ENCODE data around the gene PARD3B.

Gene PARD3B

DNA sequence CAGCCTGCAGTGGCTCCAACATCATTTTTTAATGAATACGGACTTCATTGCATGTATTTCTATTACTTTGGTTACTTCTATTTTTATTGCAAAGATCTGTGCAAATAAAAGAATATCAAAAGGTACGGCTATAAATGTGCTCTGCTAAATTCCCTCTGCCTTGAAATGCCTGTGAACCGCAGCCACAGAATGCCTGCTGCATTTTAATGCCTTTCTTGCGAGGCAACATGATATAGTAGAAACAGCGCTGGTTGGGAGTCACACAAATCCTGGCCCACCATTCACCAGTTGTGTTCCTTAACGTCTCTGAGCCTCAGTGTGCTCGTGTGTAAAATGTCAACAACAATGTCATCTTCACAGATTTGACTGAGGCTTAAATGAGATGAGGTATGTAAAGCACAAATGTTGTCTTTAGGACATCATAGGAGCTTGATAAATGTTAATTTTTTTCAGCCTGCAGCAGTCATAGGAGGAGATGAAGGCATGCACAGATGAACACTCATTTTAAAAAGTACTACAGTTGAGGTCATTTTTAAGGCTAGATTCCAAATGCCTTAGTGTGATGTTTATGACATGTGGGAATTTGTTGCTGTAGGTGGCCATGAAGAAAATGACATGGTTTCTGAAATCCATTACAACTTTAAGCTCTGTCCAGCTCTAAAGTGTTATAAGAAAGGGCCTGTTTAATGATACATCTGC lies 949.4 kb downstream of the PARD3B start:
- DNase-seq: no peak

DNA sequence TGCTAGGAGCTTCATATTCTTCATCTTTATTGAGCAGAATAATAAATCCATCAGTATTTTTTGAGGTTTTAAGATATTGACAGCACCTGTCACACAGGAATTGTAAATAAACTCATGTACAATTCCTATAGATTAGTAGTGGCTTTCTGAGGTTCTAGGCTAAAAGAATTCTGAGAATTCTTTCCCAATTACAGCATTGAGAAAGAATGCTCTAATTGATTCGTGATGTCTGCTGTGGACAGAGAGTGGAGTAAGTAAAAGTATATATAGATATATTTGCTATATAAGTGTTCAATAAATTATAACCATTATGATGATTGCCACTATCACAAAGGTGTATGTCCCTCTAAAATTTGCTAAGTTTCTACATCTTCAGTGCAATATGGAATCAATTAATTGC lies 950.5 kb downstream of the PARD3B start:
- DNase-seq: no peak

DNA sequence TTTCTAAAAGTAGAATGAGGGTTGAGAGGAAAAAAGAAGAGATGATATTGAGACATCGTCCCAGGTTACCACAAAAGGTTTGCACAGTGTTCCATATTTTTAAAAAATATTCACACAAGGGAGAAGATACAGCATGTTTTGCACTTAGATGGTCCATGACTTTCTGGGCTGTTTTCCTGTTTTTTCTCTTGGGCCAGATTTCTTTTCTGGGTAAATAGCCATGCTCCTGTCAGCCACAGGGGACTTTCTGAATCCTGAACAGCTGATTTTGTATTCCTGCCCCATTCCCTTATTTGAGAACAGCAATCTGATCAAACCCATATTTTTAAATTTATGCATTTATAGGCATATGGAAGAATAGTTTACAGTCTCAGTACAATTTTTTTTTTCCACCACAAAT lies 951.1 kb downstream of the PARD3B start:
- DNase-seq: no peak

DNA sequence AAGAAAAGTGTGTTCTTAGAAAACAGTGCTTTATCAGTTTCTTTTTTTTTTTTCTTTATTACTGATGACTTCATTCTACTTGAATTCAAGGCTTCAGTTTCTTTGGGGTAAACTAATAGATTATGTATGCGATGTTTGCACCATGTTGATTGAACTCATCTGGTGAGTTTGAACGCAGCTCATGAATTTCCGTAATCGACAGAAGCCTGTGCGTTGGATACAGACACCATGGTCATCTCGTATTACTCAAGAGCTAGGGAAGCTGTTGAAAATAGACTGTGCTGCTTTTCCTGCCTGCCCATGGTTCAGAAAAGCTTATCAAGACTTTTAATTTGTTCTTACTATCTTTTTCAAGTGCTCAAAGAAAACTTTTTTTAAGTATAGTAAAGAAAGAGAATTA lies 951.5 kb downstream of the PARD3B start:
- DNase-seq: no peak

DNA sequence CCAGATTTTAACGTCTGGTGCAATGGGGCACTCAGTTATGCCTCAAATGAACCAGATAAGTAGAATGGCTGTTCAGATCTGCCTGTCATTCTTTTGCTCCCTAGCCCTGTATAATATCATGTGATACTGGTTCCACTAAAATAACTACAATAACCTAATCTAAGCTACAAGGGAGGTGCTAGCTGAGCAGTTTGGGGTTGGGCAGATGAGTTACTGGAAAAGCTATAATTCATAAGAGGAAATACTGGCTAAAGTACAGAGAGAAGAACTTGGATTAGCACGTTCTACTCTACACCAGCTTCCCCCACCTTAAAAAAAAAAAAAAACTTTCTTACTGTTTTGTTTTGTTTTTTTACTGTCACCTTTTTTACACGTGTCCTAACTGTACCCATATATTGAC lies 953.7 kb downstream of the PARD3B start:
- no peak for DNase-seq

DNA sequence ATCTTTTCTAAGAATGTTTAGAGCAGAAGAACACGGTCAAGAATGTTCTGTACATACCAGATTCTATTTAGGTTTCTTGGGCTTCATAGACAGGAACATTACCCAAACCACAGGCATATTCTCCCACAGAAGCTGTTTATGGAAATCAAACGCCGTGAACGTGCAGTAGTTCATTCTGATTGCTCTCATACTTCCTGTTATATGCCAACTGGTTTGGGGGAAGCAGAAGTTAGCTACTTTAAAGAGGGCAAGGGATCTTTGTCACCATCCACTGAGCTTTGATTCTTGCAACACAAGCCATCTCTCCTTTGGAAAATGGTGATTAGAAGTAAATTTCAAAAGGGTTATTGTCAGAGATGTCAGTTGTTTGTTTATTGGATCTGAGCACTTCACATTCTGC lies 954.8 kb downstream of the PARD3B start:
- DNase-seq: no peak

DNA sequence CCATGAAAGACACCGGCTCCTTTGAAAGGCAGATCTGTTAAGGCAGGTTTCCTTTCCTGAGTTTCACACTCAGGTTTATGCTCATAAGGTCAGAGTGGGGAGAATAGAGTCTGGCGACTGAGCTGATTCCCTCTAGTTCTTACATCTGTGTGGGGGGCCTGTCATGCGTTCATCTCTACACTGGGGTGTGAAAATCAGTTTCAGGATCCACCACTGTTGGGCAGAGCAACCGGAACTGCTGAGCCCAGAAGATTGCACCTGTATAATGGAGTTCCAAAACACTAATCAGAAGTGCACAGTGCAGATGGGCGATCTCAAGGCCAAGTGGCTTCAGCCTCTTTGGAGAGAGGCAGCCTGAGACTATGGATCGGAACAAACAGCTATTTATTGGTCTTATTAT lies 955.7 kb downstream of the PARD3B start:
- no peak for DNase-seq

DNA sequence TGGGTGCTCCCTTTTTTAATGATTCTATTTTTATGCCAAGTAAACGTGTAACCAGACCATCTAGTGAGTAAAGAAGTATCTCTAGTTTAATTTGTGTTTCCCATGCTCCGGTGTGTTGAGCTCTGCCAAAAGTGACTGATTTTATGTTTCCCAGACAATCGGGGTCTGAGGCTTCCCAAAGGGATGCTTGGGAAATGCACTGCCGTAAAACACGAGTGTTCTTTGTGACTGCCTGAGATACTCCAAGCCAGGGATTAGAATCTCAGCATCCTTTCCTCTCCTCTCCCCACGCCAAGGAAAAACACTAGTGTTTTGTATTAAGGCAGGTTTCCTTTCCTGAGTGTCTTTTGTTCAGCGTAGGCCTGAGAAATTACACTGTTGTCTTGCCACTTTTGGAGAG lies 956.6 kb downstream of the PARD3B start:
- DNase-seq: no peak

DNA sequence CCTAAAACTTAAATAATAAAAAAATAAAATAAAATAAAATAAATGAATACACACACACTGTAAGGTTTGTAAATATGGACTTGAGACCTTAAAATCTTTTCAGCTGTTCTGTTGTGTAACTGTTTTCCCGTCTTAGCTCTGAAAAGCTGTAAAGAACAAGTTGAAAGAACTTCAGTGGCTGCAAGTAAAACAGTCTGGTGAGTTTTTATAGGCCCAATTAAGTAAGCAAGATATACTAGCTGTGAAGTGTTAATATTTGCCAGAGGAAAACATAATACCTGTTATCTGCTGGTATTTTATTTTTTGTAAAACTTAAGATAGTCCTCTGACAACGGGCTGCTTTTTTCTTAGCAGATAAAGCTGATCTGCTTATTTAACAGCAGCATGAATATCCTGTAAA lies 960.1 kb downstream of the PARD3B start:
- no peak for DNase-seq

DNA sequence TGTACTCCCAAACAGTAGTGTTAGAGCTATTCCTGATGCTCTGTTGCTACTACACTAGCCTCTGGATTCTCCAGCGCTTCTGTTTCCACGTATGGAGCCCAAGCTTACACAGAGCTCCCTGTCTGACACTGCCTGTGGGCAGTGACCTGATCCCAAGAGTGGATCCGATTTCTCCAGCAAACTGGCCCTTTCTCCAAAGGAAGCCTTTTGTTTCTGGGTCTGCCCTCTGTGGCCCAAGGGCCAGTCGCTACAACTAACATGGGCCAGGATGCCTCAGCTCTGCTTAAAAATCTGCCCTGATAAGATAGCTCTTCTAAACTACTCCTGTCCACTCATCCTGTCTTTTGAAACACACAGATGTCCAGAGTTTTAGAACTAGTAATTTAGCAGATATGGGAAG lies 964.4 kb downstream of the PARD3B start:
- no peak for DNase-seq

DNA sequence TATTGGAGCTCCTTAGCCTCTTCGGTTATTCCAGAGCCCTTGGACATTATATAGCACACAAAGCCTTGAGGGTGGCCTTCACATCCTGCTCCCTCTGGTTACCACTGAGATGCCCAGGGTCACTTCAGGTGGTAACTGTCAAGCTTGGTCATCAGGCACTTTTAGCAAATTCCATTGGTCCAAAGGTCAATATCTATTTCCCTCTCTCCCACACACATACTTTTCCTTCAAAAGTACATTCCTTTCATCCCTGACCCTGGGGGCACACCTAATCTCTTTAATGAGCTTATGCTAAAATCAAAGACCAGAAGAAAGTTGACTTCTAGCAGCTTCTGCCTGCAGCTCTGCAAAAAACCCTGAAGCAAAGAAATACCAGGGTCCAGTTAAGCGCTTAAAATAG lies 965.1 kb downstream of the PARD3B start:
- DNase-seq: no peak

DNA sequence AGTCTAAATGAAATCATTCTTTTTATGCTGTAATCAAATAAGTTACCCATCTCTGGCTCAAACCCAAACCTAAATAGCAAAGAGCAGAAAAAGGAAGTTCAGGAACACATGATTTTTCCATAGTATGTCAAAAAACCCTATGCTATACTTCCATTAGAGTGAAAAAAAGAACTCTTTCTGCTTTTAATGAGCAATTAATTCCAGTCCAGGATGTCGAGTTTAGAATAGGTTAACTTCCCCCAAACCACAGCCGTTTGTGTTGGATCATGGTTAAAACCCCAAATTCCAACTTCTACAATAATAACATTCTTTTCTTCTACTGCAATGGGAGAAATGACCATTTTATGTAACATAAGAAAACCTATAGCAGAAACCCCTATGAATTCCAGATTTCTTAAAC lies 965.9 kb downstream of the PARD3B start:
- DNase-seq: no peak

DNA sequence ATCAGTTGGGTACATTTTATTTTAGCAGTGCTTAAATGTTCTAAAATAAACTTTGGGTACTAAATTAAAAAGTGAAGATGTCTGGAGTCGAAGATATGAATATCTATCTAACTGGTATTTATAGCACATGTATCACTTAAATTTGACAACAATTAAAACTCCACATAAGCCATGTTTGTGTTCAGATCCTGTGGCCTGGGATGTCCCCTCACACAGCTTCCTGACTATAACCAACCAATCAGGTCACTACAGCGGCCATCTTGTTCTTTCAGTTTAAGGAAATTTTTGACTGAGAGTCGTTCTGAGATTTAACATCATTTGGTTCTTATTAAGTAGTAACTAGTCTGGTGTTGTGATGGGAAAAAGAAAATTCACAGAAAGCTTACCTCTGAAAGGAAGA lies 966.4 kb downstream of the PARD3B start:
- DNase-seq: no peak

DNA sequence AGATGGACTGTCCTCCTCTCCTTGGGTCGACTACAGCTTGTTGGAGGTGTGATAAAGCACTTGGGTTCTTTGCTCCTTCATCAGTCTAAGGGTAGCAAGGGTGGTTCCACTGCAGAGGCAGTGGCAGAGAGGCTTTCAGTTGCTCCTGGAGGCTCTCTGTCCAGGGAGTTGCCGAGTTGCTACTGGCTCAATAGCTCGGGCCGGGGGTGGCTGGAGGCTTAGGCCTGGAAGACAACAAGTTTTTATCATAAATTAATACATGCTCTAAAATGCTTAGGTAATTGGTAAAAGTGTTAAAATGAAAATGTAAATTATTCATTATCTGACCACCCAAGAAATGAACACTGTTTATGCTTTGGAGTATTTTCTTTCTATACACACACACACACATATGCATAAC lies 975.0 kb downstream of the PARD3B start:
- no peak for DNase-seq

DNA sequence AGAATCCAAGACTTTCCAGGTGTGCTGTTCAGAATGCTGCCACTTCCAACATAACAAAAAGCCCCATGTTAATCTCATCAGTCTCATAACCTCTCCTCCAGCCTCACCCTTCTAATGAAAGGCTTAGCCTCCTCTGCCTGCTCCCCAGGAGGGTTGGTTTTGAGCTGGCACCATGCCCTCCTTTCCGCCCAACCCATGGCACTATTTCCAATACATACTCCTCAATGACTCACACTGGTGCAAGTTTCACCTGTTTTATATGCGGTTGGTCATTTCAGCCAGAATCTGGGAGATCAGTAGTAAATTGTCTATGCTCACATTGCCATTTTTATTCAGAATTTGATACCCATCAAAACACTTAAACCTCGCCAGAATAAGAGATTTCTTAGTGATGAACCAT lies 979.4 kb downstream of the PARD3B start:
- DNase-seq: no peak

DNA sequence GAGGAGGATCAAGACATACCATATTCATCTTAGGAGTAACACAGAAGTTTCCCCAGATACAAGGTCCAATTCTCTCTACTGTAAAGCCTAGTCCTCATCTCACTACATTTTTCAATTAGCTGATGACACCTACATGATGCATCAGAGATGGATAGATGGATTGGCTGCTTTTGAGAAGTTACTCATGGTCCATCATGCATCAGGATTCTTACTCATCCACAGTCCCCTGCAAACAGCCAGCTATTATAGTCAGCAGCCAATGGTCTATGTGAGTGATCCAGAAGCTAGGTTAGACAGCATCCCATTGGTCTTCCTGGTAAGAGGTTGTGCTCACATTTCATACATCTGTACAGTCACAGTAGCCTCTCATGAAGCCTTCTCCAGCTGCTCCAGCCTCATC lies 982.5 kb downstream of the PARD3B start:
- no peak for DNase-seq

DNA sequence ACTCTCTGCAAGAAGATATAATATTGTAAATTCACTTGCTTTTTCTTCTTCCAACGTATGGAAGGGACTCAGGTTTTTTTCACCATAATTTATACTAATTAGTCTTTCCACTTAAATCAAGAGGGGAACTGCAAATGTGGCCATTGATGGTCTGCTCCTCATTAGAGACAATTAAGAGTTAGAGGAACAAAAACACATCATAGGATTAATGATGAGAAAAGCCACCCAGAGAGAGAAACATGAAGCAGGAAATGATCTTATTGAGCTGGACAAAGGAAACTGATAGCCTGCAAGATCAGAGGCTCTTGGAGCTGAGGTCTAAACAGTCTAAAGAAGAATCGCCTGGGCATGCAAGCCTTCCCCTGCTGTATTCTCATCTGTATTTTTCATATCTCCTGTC lies 985.8 kb downstream of the PARD3B start:
- DNase-seq: no peak

DNA sequence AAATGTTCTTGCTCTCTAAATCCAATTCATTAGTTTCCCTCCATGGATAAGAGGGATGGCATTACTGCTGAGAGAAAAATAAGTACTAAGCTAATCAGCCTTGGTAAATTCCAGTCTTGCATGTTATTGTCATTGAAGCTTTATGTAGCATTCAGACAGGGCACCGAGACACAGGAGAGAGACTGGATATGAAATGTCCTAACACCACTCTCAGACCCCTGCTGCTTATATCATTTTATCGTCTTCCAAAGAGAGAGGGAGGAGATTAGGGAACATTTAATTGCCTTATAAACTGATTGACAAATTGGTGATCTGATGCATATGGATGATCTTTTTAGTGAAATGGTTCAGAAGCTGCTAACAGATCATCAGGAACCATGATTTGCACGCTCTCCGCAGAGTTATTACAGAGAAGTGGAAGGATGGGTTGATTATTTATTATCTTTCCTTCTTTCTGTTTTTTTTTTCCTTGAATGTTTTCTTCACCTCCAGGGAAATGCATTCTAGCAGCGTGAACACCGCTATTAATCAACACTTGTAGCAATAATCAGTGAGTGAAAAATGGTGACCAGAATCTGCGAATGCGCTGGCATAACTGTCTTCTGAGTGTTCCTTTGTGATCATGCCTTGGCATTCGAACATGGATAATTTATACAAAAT lies 986.3 kb downstream of the PARD3B start:
- no peak for DNase-seq

DNA sequence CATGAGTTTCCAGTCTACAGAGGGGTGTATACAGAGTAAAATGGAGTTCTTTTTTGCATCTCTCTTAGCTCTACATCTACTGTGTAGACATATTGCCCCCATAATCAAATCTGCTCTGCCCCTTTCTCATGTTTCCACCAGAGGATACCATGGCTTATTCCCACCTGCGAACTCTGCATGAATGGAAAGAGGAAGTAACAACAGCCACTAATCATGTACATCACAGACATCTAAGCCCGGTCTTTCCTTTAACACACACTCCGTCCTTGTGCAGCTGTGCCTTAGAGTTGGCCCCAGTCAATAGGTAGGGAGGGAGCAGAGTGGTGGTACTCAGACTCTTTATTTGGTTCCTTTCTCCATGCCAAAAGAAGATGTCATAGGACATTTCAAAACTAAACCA lies 989.7 kb downstream of the PARD3B start:
- no peak for DNase-seq

DNA sequence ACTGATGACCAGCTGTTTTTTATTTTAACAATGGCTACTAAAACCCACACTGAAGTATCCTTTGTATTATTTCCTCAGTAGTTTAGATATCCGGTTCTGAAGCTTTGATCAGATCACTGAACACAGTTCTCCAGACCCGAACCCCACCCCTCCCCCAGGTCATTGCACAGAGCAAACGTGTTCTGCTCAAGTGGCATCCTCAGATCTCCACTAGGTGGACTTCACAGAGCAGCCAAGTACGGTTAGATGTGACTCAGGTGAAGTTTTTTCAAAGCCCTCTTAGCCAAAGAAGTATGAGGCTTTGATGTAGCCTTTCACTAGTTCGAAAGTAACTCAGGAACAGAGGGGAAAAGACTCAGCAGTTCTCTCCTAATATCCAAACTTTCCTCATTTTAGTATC lies 994.3 kb downstream of the PARD3B start:
- no peak for DNase-seq

DNA sequence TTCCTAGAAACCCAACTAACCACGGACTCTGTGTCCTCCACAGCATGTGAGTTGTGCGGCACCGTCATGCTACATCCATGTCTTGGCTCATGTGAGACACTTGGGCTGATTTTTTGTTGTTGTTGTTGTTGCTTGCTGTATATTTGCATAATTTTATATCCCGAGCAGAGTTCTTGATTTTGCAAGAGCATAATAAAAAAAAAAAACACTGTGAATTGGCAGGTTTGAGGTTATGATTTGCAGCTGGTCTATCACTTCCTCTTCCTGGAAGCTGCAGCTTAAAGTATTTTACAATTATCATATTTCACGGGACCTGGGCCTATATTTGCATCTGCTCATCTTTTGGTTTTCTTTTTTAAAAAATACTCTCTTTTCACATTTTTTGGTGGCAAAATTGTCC lies 994.8 kb downstream of the PARD3B start:
- no peak for DNase-seq

DNA sequence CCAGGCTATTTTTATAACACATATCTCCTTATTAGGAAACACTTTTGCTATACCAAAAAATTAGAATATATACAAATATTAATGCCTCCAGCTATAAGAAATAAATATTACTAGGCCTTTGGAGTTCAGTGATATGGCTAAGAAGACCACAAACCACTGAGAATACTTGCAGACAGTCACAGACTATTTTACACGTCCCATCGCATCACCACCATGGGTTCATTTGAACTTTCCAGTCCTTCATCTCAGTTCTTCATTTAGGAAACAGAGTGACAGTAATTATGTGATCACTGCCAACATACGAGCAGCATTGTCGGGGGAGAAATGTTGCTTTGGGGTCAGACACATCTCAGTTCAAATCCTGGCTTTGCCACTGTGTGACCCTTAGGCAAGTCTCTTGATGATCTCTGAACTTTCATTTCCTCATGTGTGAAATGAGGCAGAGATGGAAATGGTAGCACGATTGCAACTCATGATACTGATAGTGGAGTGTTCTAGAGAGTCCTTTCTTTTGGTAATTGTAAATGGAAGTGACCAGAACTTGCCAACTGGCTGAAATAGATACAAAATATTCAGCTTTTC lies 998.1 kb downstream of the PARD3B start:
- no peak for DNase-seq

DNA sequence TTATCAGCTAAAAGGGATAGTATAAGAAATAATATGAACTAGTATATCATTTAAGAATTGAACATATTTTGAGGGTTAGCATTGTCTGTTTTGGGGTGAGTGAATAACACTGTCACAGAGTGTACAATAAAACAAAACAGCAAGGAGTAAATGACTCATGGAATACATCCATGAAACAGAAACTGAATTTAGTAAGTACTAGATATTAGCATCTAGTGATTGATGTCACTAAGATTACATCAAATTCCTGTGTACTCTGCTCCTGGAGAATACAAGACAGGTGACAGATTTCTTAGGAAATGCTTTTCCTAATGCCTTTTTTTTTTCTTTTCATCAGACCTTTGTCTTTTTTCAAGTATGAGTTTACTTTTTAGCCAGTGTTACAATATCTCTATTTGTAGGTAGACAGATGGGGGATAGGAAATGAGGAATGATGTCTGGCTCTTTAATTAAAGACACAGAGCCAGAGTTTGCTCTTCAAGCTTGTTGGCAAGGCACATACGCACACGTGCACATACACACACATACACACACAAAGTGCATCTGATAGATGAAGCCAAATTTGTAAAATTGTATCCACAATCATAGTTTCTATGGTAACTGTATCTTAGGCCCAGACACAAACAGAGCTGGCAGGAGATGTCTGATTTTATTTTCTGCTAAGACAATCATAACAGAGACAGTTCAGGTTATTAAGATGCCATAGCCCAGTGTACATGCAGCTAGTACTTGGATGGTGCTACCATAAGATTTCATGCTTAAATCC lies 998.8 kb downstream of the PARD3B start:
- no peak for DNase-seq

All from CD4-positive, alpha-beta T cell treated with Interferon gamma for 1 hour (primary cell).